ENCODE measurements around the gene EYA2. TPM values are rescaled to one million over a fixed set of nuclear protein-coding genes. Genes with fewer than 3 reads are reported as not detected.

Gene EYA2
- total RNA-seq, 1 donor from 2014 or later = 1.8 TPM

DNA sequence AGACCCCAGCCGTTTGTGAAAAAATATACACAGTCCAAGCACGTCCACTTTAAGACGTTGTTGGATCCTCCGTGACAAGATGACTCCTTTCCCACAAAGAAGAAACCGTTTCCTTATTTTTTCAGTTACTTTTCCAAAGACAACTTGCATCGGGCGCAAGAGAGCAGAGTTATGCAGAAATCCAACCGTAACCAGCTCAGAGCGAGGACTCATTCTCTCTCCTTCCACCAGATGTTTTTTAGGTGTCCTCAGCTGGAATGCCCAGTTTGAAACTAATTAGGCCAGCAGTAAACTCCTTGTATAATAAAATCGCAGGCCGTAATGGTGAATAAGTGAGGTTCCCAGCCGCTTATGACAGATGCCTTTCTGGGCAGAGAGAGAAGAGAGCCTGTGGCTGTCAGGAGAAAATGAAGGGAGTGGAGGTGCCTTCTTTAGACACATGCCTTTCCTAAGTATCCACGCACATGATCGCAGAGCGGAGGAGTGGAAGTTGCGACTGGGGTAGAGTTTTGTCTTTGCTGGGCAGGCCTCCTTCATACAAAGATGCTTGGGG, 2.8 kb downstream of the EYA2 start:
- Histone ChIP-seq H3K9ac (no peak overlapping the region), H3K4me2 (peak overlapping the region; percentile 45), H3K9me3 (ENCODE audit: low read depth) (no peaks in the 10 kb centered on the region), H3K27ac (no peak overlapping the region), H2AFZ (replicated peaks) (no peak overlapping the region), H3K79me2 (ENCODE audit: low read depth) (no peaks in the 10 kb centered on the region), H4K20me1 (ENCODE audit: low read depth) (peaks cover 2% of the 10 kb centered on the region), H3K4me1 (peaks cover 31% of the 10 kb centered on the region), H3F3A (ENCODE audit: low read depth) (peaks cover 10% of the 10 kb centered on the region), H3K27me3 (peaks cover 53% of the 10 kb centered on the region), H3K4me3 (no peak overlapping the region), H3K36me3 (no peaks in the 10 kb centered on the region)
- H3K27me3 Mint-ChIP-seq (ENCODE audit: insufficient read depth, low read depth) = peaks cover 39% of the 10 kb centered on the region
- H3K4me3 Mint-ChIP-seq = no peak overlapping the region
- TF ChIP-seq EZH2phosphoT487 (IDR thresholded peaks at IDR 0.05) = no peak
- TF ChIP-seq, protein P1, sequence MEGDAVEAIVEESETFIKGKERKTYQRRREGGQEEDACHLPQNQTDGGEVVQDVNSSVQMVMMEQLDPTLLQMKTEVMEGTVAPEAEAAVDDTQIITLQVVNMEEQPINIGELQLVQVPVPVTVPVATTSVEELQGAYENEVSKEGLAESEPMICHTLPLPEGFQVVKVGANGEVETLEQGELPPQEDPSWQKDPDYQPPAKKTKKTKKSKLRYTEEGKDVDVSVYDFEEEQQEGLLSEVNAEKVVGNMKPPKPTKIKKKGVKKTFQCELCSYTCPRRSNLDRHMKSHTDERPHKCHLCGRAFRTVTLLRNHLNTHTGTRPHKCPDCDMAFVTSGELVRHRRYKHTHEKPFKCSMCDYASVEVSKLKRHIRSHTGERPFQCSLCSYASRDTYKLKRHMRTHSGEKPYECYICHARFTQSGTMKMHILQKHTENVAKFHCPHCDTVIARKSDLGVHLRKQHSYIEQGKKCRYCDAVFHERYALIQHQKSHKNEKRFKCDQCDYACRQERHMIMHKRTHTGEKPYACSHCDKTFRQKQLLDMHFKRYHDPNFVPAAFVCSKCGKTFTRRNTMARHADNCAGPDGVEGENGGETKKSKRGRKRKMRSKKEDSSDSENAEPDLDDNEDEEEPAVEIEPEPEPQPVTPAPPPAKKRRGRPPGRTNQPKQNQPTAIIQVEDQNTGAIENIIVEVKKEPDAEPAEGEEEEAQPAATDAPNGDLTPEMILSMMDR (IDR thresholded peaks at IDR 0.05) = no peak
- TF ChIP-seq EZH2 (IDR thresholded peaks at IDR 0.05) = no peak
- H3K27ac Mint-ChIP-seq = no peak overlapping the region
- no peaks in the 10 kb centered on the region for H3K36me3 Mint-ChIP-seq
- no peaks in the 10 kb centered on the region for H3K9me3 Mint-ChIP-seq
- DNase-seq (ENCODE audit: low spot score) = no peak
- H3K4me1 Mint-ChIP-seq = peaks cover 17% of the 10 kb centered on the region

GRCh38 chr20:46898423-46898822, 3.8 kb downstream of the EYA2 start:
- H3K4me1 ChIP-seq = peaks cover 38% of the 10 kb centered on the region
- H4K20me1 ChIP-seq (ENCODE audit: low read depth) = peaks cover 2% of the 10 kb centered on the region
- H3K9ac ChIP-seq = no peak overlapping the region
- no peaks in the 10 kb centered on the region for H3K79me2 ChIP-seq (ENCODE audit: low read depth)
- no peaks in the 10 kb centered on the region for H3K36me3 ChIP-seq
- no peaks in the 10 kb centered on the region for H3K9me3 ChIP-seq (ENCODE audit: low read depth)
- H3K27me3 ChIP-seq = peaks cover 43% of the 10 kb centered on the region
- no peaks in the 10 kb centered on the region for H3K36me3 Mint-ChIP-seq
- H3K27ac ChIP-seq = no peak overlapping the region
- H3K4me3 ChIP-seq = no peak overlapping the region
- no peak overlapping the region for H3K27ac Mint-ChIP-seq
- peaks cover 13% of the 10 kb centered on the region for H3K4me1 Mint-ChIP-seq
- H3K9me3 Mint-ChIP-seq = no peaks in the 10 kb centered on the region
- peaks cover 10% of the 10 kb centered on the region for H3F3A ChIP-seq (ENCODE audit: low read depth)
- peaks cover 35% of the 10 kb centered on the region for H3K27me3 Mint-ChIP-seq (ENCODE audit: insufficient read depth, low read depth)
- peak; percentile 32 for DNase-seq (ENCODE audit: low spot score)
- TF ChIP-seq EZH2phosphoT487 (IDR thresholded peaks at IDR 0.05) (no peak), EZH2 (IDR thresholded peaks at IDR 0.05) (no peak)
- TF ChIP-seq, protein P1 (IDR thresholded peaks at IDR 0.05) = no peak
- H2AFZ ChIP-seq (replicated peaks) = no peak overlapping the region
- no peak overlapping the region for H3K4me3 Mint-ChIP-seq
- peak overlapping the region; percentile 45 for H3K4me2 ChIP-seq

- DNase-seq (ENCODE audit: low spot score) = no peak
- Histone ChIP-seq H3K27me3 (peaks cover 31% of the 10 kb centered on the region), H3K4me1 (peaks cover 43% of the 10 kb centered on the region), H3K27ac (no peak overlapping the region), H3F3A (ENCODE audit: low read depth) (peaks cover 10% of the 10 kb centered on the region), H3K4me2 (no peak overlapping the region), H3K9ac (no peak overlapping the region), H3K79me2 (ENCODE audit: low read depth) (no peaks in the 10 kb centered on the region), H2AFZ (replicated peaks) (no peak overlapping the region), H3K9me3 (ENCODE audit: low read depth) (no peaks in the 10 kb centered on the region), H4K20me1 (ENCODE audit: low read depth) (peaks cover 2% of the 10 kb centered on the region), H3K36me3 (no peaks in the 10 kb centered on the region), H3K4me3 (no peak overlapping the region)
- H3K27ac Mint-ChIP-seq = no peak overlapping the region
- H3K4me3 Mint-ChIP-seq = no peak overlapping the region
- H3K9me3 Mint-ChIP-seq = no peaks in the 10 kb centered on the region
- no peaks in the 10 kb centered on the region for H3K36me3 Mint-ChIP-seq
- H3K27me3 Mint-ChIP-seq (ENCODE audit: insufficient read depth, low read depth) = peaks cover 28% of the 10 kb centered on the region
- TF ChIP-seq EZH2phosphoT487 (IDR thresholded peaks at IDR 0.05) = no peak
- TF ChIP-seq, protein P1 (IDR thresholded peaks at IDR 0.05) = no peak
- TF ChIP-seq EZH2 (IDR thresholded peaks at IDR 0.05) = no peak
- H3K4me1 Mint-ChIP-seq = peaks cover 9% of the 10 kb centered on the region
These were observed 5.0 kb downstream of the EYA2 start for GRCh38 chr20:46899621-46900020.
